ENCODE data around the gene MAS1L.

The MAS1L gene

GRCh38 chr6:29487660-29488059 lies at the start of gene MAS1L:
Gene MAS1L, minus strand, starts transcription at chr6:29487956. Its CDS starts 54 bp downstream, at chr6:29487902.
- no peak for DNase-seq (ENCODE audit: low read depth)

GRCh38 chr6:29532320-29532951 lies 44.7 kb upstream of the MAS1L start:
- DNase-seq (ENCODE audit: low read depth): no peak

GRCh38 chr6:29531668-29532067 lies 43.9 kb upstream of the MAS1L start:
- no peak for DNase-seq (ENCODE audit: low read depth)

- no peak for DNase-seq (ENCODE audit: low read depth)
Measured at GRCh38 chr6:29530671-29531310, 43.0 kb upstream of the MAS1L start.

GRCh38 chr6:29529956-29530355 lies 42.2 kb upstream of the MAS1L start:
- no peak for DNase-seq (ENCODE audit: low read depth)

GRCh38 chr6:29528988-29529560 lies 41.3 kb upstream of the MAS1L start:
- DNase-seq (ENCODE audit: low read depth): no peak

- DNase-seq (ENCODE audit: low read depth): no peak
Measured at GRCh38 chr6:29528300-29528931, 40.7 kb upstream of the MAS1L start.

GRCh38 chr6:29527564-29527963 lies 39.8 kb upstream of the MAS1L start:
- DNase-seq (ENCODE audit: low read depth): no peak

GRCh38 chr6:29527126-29527525 lies 39.4 kb upstream of the MAS1L start:
- no peak for DNase-seq (ENCODE audit: low read depth)

GRCh38 chr6:29525311-29525639 lies 37.5 kb upstream of the MAS1L start:
- DNase-seq (ENCODE audit: low read depth): no peak

- no peak for DNase-seq (ENCODE audit: low read depth)
Measured at GRCh38 chr6:29524444-29525310, 36.9 kb upstream of the MAS1L start.

- DNase-seq (ENCODE audit: low read depth): no peak
Measured at GRCh38 chr6:29524044-29524443, 36.3 kb upstream of the MAS1L start.

- DNase-seq (ENCODE audit: low read depth): no peak
Measured at GRCh38 chr6:29522227-29522626, 34.5 kb upstream of the MAS1L start.

GRCh38 chr6:29521006-29521680 lies 33.4 kb upstream of the MAS1L start:
- DNase-seq (ENCODE audit: low read depth): no peak

- no peak for DNase-seq (ENCODE audit: low read depth)
Measured at GRCh38 chr6:29520232-29520631, 32.5 kb upstream of the MAS1L start.

GRCh38 chr6:29519291-29520010 lies 31.7 kb upstream of the MAS1L start:
- no peak for DNase-seq (ENCODE audit: low read depth)

GRCh38 chr6:29517728-29518440 lies 30.1 kb upstream of the MAS1L start:
- no peak for DNase-seq (ENCODE audit: low read depth)

- no peak for DNase-seq (ENCODE audit: low read depth)
Measured at GRCh38 chr6:29517245-29517644, 29.5 kb upstream of the MAS1L start.

GRCh38 chr6:29516108-29516507 lies 28.4 kb upstream of the MAS1L start:
- peak; percentile 4 for DNase-seq (ENCODE audit: low read depth)

- DNase-seq (ENCODE audit: low read depth): no peak
Measured at GRCh38 chr6:29510746-29511300, 23.1 kb upstream of the MAS1L start.

Data from stimulated activated CD4-positive, alpha-beta T cell treated with anti-CD3 and anti-CD28 coated beads, Interleukin-2, amount 100 ng/mL, for 4 hours (primary cell).